Smooth muscle cell (in vitro differentiated cells): Measurements from ENCODE around the gene NODAL. TPM values are rescaled to one million over a fixed set of nuclear protein-coding genes. Genes with fewer than 3 reads are reported as not detected.

ENCODE experiments used
- DNase-seq: peaks from one replicate; lab custom pipeline; 2025; ENCODE audit not compliant: unreplicated experiment; lab: John Stamatoyannopoulos, UW
- H2AFZ ChIP-seq: fragments of 200-600 bp; sonication (generic); 2 replicates; pipeline ENCODE4 v1.6.0; 2016; ENCODE audit warnings: antibody characterized with exemption, low read depth, mild to moderate bottlenecking
- H3F3A ChIP-seq: fragments of 200-600 bp; sonication (generic); 2 replicates; pipeline ENCODE4 v1.6.0; 2017; ENCODE audit warnings: antibody characterized with exemption, low read depth
- H3K27ac ChIP-seq: fragments of 200-600 bp; sonication (generic); 2 replicates; pipeline ENCODE4 v1.5.1; 2016; ENCODE audit warnings: low read depth, mild to moderate bottlenecking
- H3K27me3 ChIP-seq: fragments of 200-600 bp; sonication (generic); 2 replicates; pipeline ENCODE4 v1.6.1; 2016; ENCODE audit warnings: low read depth, mild to moderate bottlenecking
- H3K36me3 ChIP-seq: fragments of 200-600 bp; sonication (generic); 2 replicates; pipeline ENCODE4 v1.5.1; 2016; ENCODE audit warnings: low read depth
- H3K4me1 ChIP-seq: fragments of 200-600 bp; sonication (generic); 2 replicates; pipeline ENCODE4 v1.5.1; 2016; ENCODE audit warnings: low read depth
- H3K4me2 ChIP-seq: fragments of 200-600 bp; sonication (generic); 2 replicates; pipeline ENCODE4 v1.6.0; 2016; ENCODE audit warnings: mild to moderate bottlenecking
- H3K4me3 ChIP-seq: fragments of 200-600 bp; sonication (generic); 2 replicates; pipeline ENCODE4 v1.5.1; 2016; ENCODE audit warnings: mild to moderate bottlenecking
- H3K79me2 ChIP-seq: fragments of 200-600 bp; sonication (generic); 2 replicates; pipeline ENCODE4 v1.6.0; 2016; ENCODE audit warnings: low read depth, mild to moderate bottlenecking
- H3K9ac ChIP-seq: fragments of 200-600 bp; sonication (generic); 2 replicates; pipeline ENCODE4 v1.6.0; 2016; ENCODE audit warnings: low read depth
- H3K9me3 ChIP-seq: fragments of 200-600 bp; sonication (generic); replicated peaks from 2 replicates; pipeline ENCODE4 v1.5.1; 2016; ENCODE audit warnings: low read depth
- H4K20me1 ChIP-seq: fragments of 200-600 bp; sonication (generic); 2 replicates; pipeline ENCODE4 v1.6.0; 2016; ENCODE audit warnings: low read depth
- WGBS: methylation state at CpG from one replicate; pipeline ENCODE4 v1.1.7; 2016; ENCODE audit warnings: low lambda C conversion rate; 5-methylcytosine and 5-hydroxymethylcytosine counted together
- polyA plus RNA-seq: library from polyadenylated mRNA; unstranded; fragments of >200 nt; fragmentation: Nextera tagmentation; extraction: Ambion mirVana; gene quantifications from 2 replicates; pipeline ENCODE4 v1.2.1, GENCODE V29; 2016
- total RNA-seq: library from RNA; depleted of rRNA; stranded (reverse); fragments of >200 nt; gene quantifications from 2 replicates; pipeline ENCODE4 v1.2.3, GENCODE V29; 2014
- TF ChIP-seq, protein P1 (sequence below): fragments of 200-600 bp; sonication (generic); IDR thresholded peaks from 2 replicates; pipeline ENCODE4 v1.5.1; 2017; ENCODE audit warnings: borderline replicate concordance, mild to moderate bottlenecking, antibody characterized with exemption; ENCODE audit not compliant: insufficient read depth, poor library complexity, severe bottlenecking

The NODAL gene
- total and polyA plus RNA-seq, 2 experiments from 2014 or later: 0.81 TPM; not detected in 1

- H3K27me3 ChIP-seq: peaks cover 9% of the 10 kb centered on the region
- no peak overlapping the region for H3K4me3 ChIP-seq
- no peak overlapping the region for H3K4me2 ChIP-seq
- no peak for DNase-seq
- H3K27ac ChIP-seq: no peak overlapping the region
- H3K36me3 ChIP-seq: no peaks in the 10 kb centered on the region
- no peaks in the 10 kb centered on the region for H3F3A ChIP-seq
- WGBS: 95% methylated on average over 6 of the region's 6 CpGs
- no peaks in the 10 kb centered on the region for H3K79me2 ChIP-seq
- no peaks in the 10 kb centered on the region for H3K4me1 ChIP-seq
- peaks cover 20% of the 10 kb centered on the region for H4K20me1 ChIP-seq
- H3K9ac ChIP-seq: no peak overlapping the region
- H2AFZ ChIP-seq: no peak overlapping the region
- TF ChIP-seq, protein P1, sequence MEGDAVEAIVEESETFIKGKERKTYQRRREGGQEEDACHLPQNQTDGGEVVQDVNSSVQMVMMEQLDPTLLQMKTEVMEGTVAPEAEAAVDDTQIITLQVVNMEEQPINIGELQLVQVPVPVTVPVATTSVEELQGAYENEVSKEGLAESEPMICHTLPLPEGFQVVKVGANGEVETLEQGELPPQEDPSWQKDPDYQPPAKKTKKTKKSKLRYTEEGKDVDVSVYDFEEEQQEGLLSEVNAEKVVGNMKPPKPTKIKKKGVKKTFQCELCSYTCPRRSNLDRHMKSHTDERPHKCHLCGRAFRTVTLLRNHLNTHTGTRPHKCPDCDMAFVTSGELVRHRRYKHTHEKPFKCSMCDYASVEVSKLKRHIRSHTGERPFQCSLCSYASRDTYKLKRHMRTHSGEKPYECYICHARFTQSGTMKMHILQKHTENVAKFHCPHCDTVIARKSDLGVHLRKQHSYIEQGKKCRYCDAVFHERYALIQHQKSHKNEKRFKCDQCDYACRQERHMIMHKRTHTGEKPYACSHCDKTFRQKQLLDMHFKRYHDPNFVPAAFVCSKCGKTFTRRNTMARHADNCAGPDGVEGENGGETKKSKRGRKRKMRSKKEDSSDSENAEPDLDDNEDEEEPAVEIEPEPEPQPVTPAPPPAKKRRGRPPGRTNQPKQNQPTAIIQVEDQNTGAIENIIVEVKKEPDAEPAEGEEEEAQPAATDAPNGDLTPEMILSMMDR: no peak
- H3K9me3 ChIP-seq: no peaks in the 10 kb centered on the region
Observed at GRCh38 chr10:70432561-70433263, 8.8 kb downstream of the NODAL start.

- TF ChIP-seq, protein P1: no peak
- 84% methylated on average over 4 of the region's 4 CpGs for WGBS
- Histone ChIP-seq H3K9ac (no peak overlapping the region), H4K20me1 (peaks cover 26% of the 10 kb centered on the region), H3K27ac (no peak overlapping the region), H3K27me3 (peaks cover 3% of the 10 kb centered on the region), H3K36me3 (no peaks in the 10 kb centered on the region), H3K4me2 (no peak overlapping the region), H3F3A (no peaks in the 10 kb centered on the region), H2AFZ (no peak overlapping the region), H3K4me1 (no peaks in the 10 kb centered on the region), H3K79me2 (no peaks in the 10 kb centered on the region), H3K9me3 (no peaks in the 10 kb centered on the region), H3K4me3 (no peak overlapping the region)
- no peak for DNase-seq
Observed at GRCh38 chr10:70432101-70432500, 9.4 kb downstream of the NODAL start.

DNA sequence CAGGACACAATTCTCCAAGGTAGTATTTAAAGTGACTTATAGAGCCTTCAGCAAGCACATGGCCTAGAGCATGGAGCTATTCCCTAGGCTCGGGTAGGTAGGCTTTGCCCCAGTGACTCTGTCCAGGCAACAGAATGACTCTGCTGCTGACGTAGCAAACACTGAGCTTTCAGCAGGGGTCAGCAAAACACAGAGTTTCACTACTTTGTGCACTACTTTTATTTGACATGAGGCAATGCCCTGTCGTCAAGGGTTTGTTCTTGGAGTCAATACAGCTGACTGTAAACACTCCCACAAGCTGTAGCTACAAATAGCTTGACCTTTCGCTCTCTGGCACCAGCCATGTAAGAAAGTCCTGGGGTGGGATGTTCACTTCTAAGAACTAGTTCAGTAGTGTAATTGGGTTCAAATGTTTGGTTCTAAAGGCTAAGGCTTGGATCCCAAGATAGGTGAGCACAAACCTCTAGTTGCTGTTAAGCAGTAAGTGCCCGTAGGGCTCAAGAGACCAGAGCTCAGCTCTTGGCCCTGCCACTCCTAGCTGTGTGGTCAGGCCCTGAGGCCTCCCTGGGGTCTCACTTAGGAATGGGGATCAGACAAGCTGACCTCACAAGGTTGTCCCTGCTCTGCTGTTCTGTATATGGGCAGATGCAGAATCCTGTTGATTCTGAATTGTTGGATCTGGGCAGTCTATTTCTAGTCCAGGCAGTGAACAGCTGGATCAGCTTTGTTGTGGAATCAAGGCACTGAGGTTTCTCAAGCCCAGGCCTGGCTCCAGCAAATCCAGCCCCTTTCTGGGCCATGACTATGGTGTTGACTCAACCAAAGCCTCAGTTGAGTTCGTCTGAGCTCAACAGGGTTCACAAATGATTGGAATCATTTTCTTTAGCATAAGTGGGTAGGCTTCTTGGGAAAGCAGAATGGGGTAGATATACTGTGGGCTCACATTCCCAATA lies 10.7 kb downstream of the NODAL start:
- Histone ChIP-seq H3F3A (no peaks in the 10 kb centered on the region), H2AFZ (no peak overlapping the region), H3K27me3 (no peaks in the 10 kb centered on the region), H3K9me3 (no peaks in the 10 kb centered on the region), H3K9ac (no peak overlapping the region), H3K4me3 (no peak overlapping the region), H3K79me2 (no peaks in the 10 kb centered on the region), H4K20me1 (peaks cover 39% of the 10 kb centered on the region), H3K36me3 (no peaks in the 10 kb centered on the region), H3K27ac (peak overlapping the region; percentile 34), H3K4me2 (no peak overlapping the region), H3K4me1 (no peaks in the 10 kb centered on the region)
- TF ChIP-seq, protein P1: no peak
- no peak for DNase-seq
- 53% methylated on average over 6 of the region's 6 CpGs for WGBS
